HCT116 (cell line): ENCODE measurements around the gene FGG. TPM values are rescaled to one million over a fixed set of nuclear protein-coding genes. Genes with fewer than 3 reads are reported as not detected.

Source experiments
- ATAC-seq: fragments of 200-7000 bp; cut with Tn5 transposase; 2 replicates; pipeline ENCODE4 v1.9.1; 2020; ENCODE audit warnings: mild to moderate bottlenecking, moderate library complexity
- BruUV-seq: library from RNA; stranded (reverse); fragments of 400-500 nt; replicated peaks from 2 replicates; lab custom pipeline; 2021; lab: Mats Ljungman, UMichigan
- CTCF ChIA-PET: fragments of 300-600 bp; sonication (Branson Sonifier 250); formaldehyde crosslinking; loops from one replicate; lab custom pipeline; 2021; ENCODE audit warnings: antibody characterized with exemption; lab: Charles Lee
- POLR2A ChIA-PET: fragments of 300-600, 350-600 bp; sonication (Branson Sonifier 250); formaldehyde crosslinking; loops from one replicate; lab custom pipeline; 2021; ENCODE audit warnings: antibody characterized with exemption; lab: Charles Lee
- RAD21 ChIA-PET, 2 experiments: fragments of 300-600 bp; sonication (Branson Sonifier 250); formaldehyde crosslinking; loops; one replicate each; lab custom pipeline; 2023; ENCODE audit warnings: low total read pairs in 2 of 2; ENCODE audit not compliant: uncharacterized antibody in 2 of 2, unreplicated experiment in 2 of 2, low non-redundant PET in 1 of 2; lab: Charles Lee
- DNase-seq: peaks from one replicate; pipeline ENCODE4 v3.0.0-alpha.2; 2010; ENCODE audit warnings: low read depth, low spot score
- H2AFZ ChIP-seq: fragments of 200-600 bp; shearing (Covaris generic), sonication (generic); 2 replicates; pipeline ENCODE4 v1.6.1; 2017; ENCODE audit warnings: low read depth, mixed run types, mixed read lengths, antibody characterized with exemption, low read length; ENCODE audit not compliant: poor library complexity, severe bottlenecking
- H3K27ac ChIP-seq: 2 replicates; pipeline ENCODE4 v1.5.1; 2012; ENCODE audit warnings: low read depth, low read length
- H3K27me3 ChIP-seq: fragments of 200-600 bp; sonication (generic); 2 replicates; pipeline ENCODE4 v1.6.1; 2016; ENCODE audit warnings: mixed run types, low read length, mixed read lengths; ENCODE audit not compliant: insufficient read depth
- H3K36me3 ChIP-seq, 2 experiments: fragments of 200-500 bp in 1 of 2; fragments of 200-600 bp in 1 of 2; sonication (Bioruptor generic) in 1 of 2; sonication (generic) in 1 of 2; 2 replicates each; pipeline versions ENCODE4 v1.5.1 to v1.6.1; 2014 to 2016; ENCODE audit warnings: low read length in 2 of 2, inconsistent platforms in 1 of 2, mixed read lengths in 1 of 2, mixed run types in 1 of 2; ENCODE audit not compliant: insufficient read depth in 2 of 2, control insufficient read depth in 1 of 2
- H3K4me1 ChIP-seq, 2 experiments: fragments of 200-600 bp in 1 of 2; sonication (generic) in 1 of 2; 2 replicates each; pipeline versions ENCODE4 v1.5.1 to v1.6.1; 2012 to 2017; ENCODE audit warnings: low read length in 2 of 2, inconsistent platforms in 1 of 2, mild to moderate bottlenecking in 1 of 2, mixed read lengths in 1 of 2, mixed run types in 1 of 2, moderate library complexity in 1 of 2; ENCODE audit not compliant: insufficient read depth in 2 of 2, control insufficient read depth in 1 of 2
- H3K4me2 ChIP-seq: fragments of 200-600 bp; sonication (generic); 2 replicates; pipeline ENCODE4 v1.6.1; 2017; ENCODE audit warnings: mixed run types, low read length, mixed read lengths
- H3K4me3 ChIP-seq, 2 experiments: fragments of 200-600 bp in 1 of 2; sonication (generic) in 1 of 2; replicated peaks in 1 of 2; 2 replicates each; pipeline ENCODE4 v1.5.1; 2011 to 2016; ENCODE audit warnings: low read length in 2 of 2, control low read depth in 1 of 2, low read depth in 1 of 2, mild to moderate bottlenecking in 1 of 2, mixed read lengths in 1 of 2, mixed run types in 1 of 2
- H3K79me2 ChIP-seq: fragments of 200-600 bp; sonication (generic); 2 replicates; pipeline ENCODE4 v1.6.1; 2017; ENCODE audit warnings: mild to moderate bottlenecking, mixed run types, low read length, moderate library complexity, mixed read lengths; ENCODE audit not compliant: insufficient read depth
- H3K9ac ChIP-seq: fragments of 200-600 bp; sonication (generic); 2 replicates; pipeline ENCODE4 v1.6.1; 2016; ENCODE audit warnings: low read length, mixed read lengths
- H3K9me2 ChIP-seq: fragments of 200-600 bp; sonication (generic), shearing (Covaris generic); 2 replicates; pipeline ENCODE4 v1.6.1; 2017; ENCODE audit warnings: mixed run types, mild to moderate bottlenecking, moderate library complexity; ENCODE audit not compliant: insufficient read depth
- H3K9me3 ChIP-seq, 2 experiments: fragments of 200-500 bp in 1 of 2; fragments of 200-600 bp in 1 of 2; sonication (Bioruptor generic) in 1 of 2; sonication (generic) in 1 of 2; 2 replicates each; pipeline ENCODE4 v1.6.1; 2014 to 2017; ENCODE audit warnings: low read length in 2 of 2, mixed read lengths in 2 of 2, inconsistent platforms in 1 of 2, low read depth in 1 of 2, mild to moderate bottlenecking in 1 of 2, mixed run types in 1 of 2, moderate library complexity in 1 of 2; ENCODE audit not compliant: control insufficient read depth in 1 of 2, insufficient read depth in 1 of 2
- H4K20me1 ChIP-seq: fragments of 200-600 bp; sonication (generic), shearing (Covaris generic); 2 replicates; pipeline ENCODE4 v1.6.1; 2017; ENCODE audit warnings: mixed run types, mild to moderate bottlenecking, moderate library complexity; ENCODE audit not compliant: insufficient read depth
- RAD21 ChIP-seq: IDR thresholded peaks from 2 replicates; pipeline ENCODE4 v1.6.1; 2012; ENCODE audit warnings: low read depth, mild to moderate bottlenecking
- SIN3A ChIP-seq: IDR thresholded peaks from 2 replicates; pipeline ENCODE4 v1.6.1; 2012; ENCODE audit warnings: low read depth
- intact Hi-C: fragments of 100-400 bp; cut with micrococcal nuclease; formaldehyde crosslinking; loops from 2 replicates; pipeline ENCODE4 v1.10.0; 2022
- total RNA-seq: library from RNA; stranded (reverse); gene quantifications from one replicate; pipeline ENCODE4 v1.2.1, GENCODE V29; 2021; ENCODE audit not compliant: unreplicated experiment
- TF ChIP-seq, protein P1 (sequence below), 3 experiments: fragments of 200-600 bp in 1 of 3; sonication (generic) in 1 of 3; IDR thresholded peaks in 2 of 3; conservative IDR thresholded peaks in 1 of 3; 2 replicates each; pipeline ENCODE4 v1.5.1; 2012 to 2017; ENCODE audit warnings: low read depth in 2 of 3, low read length in 2 of 3, antibody characterized with exemption in 1 of 3, borderline replicate concordance in 1 of 3, control low read depth in 1 of 3, mild to moderate bottlenecking in 1 of 3, mixed read lengths in 1 of 3, mixed run types in 1 of 3, moderate library complexity in 1 of 3; ENCODE audit not compliant: insufficient read depth in 1 of 3
- TF ChIP-seq, protein P2 (sequence below): IDR thresholded peaks from 2 replicates; pipeline ENCODE4 v1.6.1; 2012

The FGG gene
- total RNA-seq, 1 experiment from 2014 or later: 2.7 TPM

DNA sequence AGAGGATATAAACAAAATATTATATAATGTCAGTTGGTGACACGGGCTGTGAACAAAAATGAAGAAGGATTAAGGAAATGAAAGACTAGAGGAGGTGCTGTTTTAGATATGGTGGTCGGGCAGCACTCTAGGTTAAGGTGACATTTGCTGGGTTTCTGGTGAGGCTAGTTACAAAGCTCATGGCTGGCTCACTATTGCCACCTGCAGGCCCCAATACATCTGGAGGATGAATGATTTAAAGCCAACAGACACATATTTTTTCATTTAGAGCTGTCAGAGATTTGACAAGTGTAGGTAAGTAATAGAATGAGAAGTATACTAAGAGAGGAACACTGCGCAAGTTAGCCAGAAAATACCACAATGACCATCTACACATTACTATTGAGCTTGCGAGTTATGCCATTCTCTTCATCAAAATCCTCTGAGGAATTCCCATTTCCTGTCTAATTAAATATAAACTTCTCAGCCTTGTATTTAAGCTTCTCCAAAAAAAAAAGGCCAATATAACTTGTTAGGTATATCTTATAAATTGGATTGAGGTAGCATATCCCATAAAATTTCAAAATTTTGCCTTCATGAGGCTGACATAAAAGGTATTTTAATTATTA is 6.4 kb upstream of the FGG start:
- peak overlapping the region; percentile 79 for H2AFZ ChIP-seq
- no peak overlapping the region for H3K4me3 ChIP-seq
- RAD21 ChIA-PET: interaction anchor here (1.0 to 2.5 kb wide), 5 partner anchors 59 to 69 kb away, joined by 3 to 16 read pairs (median 7); partner anchors contain the start of gene PLRG1 (in 1 of the 2)
- no TSS peak for BruUV-seq
- DNase-seq: peak; percentile 51
- no peak overlapping the region for H3K4me2 ChIP-seq
- H3K4me1 ChIP-seq: peaks cover 0 to 3% of the 10 kb centered on the region in 2 experiments; a peak in 1 of 4 replicates
- no peak overlapping the region for H3K27ac ChIP-seq
- no peaks in the 10 kb centered on the region for H3K79me2 ChIP-seq
- TF ChIP-seq SIN3A: no peak
- TF ChIP-seq RAD21: peak; percentile 83
- TF ChIP-seq, protein P1, sequence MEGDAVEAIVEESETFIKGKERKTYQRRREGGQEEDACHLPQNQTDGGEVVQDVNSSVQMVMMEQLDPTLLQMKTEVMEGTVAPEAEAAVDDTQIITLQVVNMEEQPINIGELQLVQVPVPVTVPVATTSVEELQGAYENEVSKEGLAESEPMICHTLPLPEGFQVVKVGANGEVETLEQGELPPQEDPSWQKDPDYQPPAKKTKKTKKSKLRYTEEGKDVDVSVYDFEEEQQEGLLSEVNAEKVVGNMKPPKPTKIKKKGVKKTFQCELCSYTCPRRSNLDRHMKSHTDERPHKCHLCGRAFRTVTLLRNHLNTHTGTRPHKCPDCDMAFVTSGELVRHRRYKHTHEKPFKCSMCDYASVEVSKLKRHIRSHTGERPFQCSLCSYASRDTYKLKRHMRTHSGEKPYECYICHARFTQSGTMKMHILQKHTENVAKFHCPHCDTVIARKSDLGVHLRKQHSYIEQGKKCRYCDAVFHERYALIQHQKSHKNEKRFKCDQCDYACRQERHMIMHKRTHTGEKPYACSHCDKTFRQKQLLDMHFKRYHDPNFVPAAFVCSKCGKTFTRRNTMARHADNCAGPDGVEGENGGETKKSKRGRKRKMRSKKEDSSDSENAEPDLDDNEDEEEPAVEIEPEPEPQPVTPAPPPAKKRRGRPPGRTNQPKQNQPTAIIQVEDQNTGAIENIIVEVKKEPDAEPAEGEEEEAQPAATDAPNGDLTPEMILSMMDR (IDR thresholded peaks at IDR 0.05 in 2 of 3, conservative IDR thresholded peaks at IDR 0.05 in 1 of 3; ENCODE audit: borderline replicate concordance in 1 of 3, insufficient read depth in 1 of 3, low read depth in 2 of 3, low read length in 2 of 3): peak; percentile 77 to 83 (median 81)
- TF ChIP-seq, protein P2, sequence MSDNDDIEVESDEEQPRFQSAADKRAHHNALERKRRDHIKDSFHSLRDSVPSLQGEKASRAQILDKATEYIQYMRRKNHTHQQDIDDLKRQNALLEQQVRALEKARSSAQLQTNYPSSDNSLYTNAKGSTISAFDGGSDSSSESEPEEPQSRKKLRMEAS: no peak
- H3K9me3 ChIP-seq: no peaks in the 10 kb centered on the region
- no peaks in the 10 kb centered on the region for H3K36me3 ChIP-seq
- no peaks in the 10 kb centered on the region for H3K27me3 ChIP-seq
- no peaks in the 10 kb centered on the region for H4K20me1 ChIP-seq
- intact Hi-C loops: loop anchor here (1.0 to 10.0 kb wide), 3 partner anchors 60 to 844 kb away; no protein-coding TSS in a partner anchor
- no peak overlapping the region for H3K9ac ChIP-seq
- CTCF ChIA-PET: interaction anchor here (0.7 to 9.5 kb wide), 32 partner anchors 8 to 833 kb away, joined by 3 to 175 read pairs (median 5); partner anchors contain the start of genes FGA, FGB and PLRG1
- POLR2A ChIA-PET: interaction anchor here (0.9 to 1.2 kb wide), 3 partner anchors 60 to 68 kb away, joined by 4 to 6 read pairs (median 4); partner anchors contain the start of gene PLRG1
- peak; percentile 89 for ATAC-seq
- no peaks in the 10 kb centered on the region for H3K9me2 ChIP-seq
